GM19035 (cell line): ENCODE measurements around the gene LILRA1.
"Not testable (repeated sequence)": the region's sequence is repeated elsewhere in the genome, so short reads cannot be mapped to it uniquely, and the experiment has no call there.

Experiments
- ATAC-seq: cut with Tn5 transposase; IDR thresholded peaks from one replicate; pipeline ENCODE4 v1.9.1; 2021; ENCODE audit not compliant: unreplicated experiment

The LILRA1 gene

DNA sequence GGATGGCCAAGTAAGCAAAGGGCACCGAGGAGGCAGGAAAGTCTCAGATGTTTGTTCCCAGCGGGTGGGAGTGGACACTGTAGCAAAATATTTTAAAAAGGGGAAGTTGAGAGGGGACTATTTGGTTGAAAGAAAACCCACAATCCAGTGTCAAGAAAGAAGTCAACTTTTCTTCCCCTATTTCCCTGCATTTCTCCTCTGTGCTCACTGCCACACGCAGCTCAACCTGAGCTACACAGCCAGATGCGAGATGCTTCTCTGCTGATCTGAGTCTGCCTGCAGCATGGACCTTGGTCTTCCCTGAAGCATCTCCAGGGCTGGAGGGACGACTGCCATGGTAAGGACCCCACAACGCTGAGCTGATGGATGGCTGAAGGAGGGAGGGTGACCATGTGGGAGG is at the start of gene LILRA1:
Gene LILRA1 (plus strand): TSS at position 188 of the 400 bp plus-strand sequence. CDS start 613 bp downstream, outside the sequence.
- ATAC-seq = not testable (repeated sequence)

- no peak for ATAC-seq
Measured at GRCh38 chr19:54548806-54549205, 44.6 kb upstream of the LILRA1 start.

DNA sequence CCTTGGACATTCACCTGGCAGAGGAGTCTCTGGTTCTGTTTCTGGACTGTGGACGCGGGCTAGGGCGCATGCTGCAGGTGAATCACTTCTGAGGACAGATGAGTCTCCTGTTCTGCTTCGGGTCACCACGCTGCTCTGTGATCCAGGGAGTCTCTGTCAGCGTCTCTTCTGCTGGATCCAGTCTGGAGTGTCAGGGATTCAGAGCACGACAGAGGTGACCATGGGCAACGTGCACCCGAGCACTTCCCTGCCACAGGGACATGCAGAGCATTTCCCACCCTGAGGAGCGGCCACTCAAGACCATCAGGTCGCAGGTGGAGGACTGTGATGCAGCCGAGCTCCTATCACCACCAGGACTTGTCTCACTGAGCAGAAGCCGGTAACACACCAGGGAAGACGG is 44.2 kb upstream of the LILRA1 start:
- no peak for ATAC-seq

DNA sequence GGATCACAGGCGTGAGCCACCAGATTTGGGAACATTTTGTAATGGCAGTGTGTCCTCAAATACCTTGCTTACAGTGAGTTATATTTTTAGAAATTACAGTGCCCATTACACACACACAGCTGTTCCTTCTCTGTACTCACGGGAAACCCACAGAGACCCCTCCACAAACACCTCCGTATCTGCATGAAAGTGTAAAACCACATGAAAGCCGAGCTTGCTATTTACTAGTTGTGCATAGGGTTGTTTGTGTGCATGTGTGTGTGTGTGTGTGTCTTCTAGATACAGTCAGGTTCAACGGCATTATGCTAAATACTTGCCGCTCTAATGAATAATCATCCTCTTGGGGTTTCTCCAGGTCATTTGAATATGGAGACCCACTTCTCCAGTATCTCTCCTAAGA is 42.1 kb upstream of the LILRA1 start:
- ATAC-seq = no peak

GRCh38 chr19:54551950-54552912 is 41.2 kb upstream of the LILRA1 start:
- no peak for ATAC-seq

DNA sequence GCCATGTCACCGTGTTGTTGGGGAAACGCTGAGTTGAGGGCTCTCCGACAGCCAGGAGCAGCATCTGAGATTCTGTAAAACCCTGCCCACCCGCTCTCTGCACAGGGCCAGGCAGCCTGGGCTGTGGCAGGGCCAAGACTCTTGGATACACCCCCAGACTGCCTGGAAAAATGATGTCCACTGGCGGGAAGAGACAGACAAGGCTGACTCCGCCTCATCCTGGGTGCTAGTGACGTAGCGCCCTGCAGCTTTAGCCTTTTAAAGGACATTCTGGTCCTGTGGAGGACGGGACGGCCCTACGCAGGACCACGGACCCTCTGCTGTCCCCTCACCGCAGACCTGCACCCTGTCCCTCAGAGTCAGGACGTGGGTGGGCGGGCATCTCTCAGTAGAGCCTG is 40.5 kb upstream of the LILRA1 start:
- no peak for ATAC-seq

DNA sequence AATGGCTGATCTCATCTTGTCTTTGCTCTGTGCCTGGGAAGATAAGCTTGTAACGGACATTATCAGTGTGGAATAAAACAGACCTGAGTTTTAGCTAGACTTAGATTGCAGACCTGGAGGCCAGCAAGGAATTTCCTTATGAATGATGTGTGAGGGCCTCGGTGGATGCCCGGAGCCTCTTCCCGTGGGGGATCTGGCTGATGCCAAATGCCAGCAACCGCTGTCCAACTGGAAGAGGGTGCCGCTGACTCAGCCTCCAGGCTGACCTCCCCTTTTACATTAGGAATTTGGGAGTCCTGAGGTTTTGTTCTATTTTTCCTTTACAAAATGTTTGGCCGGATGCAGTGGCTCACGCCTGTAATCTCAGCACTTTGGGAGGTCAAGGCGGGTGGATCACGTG is 39.4 kb upstream of the LILRA1 start:
- no peak for ATAC-seq

DNA sequence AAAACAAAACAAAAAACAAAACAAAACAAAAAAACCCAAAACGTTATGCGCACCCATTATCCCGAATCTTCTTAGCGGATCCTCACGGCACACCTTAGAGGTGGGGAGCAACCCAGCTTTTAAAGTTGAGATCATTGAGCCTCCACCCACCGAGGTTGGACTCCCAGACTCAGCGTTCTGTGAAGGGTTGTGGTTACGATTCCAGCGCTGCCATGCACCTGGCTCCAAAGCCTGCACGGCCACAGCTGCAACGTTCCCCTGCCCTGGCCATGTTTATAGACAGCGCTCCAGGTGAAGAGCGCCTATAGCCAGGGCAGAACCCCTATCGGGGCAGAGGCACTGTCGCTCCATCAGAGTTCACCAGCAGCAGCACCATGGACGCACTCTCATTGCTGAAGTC is 38.5 kb upstream of the LILRA1 start:
- ATAC-seq = no peak

- ATAC-seq = no peak
Measured at GRCh38 chr19:54556194-54556593, 37.2 kb upstream of the LILRA1 start.

DNA sequence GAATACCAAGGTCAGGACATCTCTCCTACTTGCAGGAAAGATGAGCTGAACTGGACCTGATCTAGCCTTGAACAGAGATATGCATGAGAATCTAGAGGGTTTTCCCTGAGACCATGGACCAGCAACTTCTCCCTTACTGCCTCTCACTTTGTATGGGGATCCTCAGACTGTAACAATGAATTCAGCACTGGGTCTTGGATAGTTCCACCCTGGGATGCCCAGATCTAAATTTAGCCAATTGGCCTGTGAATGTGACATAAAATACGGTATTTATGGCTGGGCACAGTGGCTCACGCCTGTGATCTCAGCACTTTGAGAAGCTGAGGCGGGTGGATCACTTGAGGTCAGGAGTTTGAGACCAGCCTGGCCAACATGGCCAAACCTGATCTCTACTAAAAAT is 35.1 kb upstream of the LILRA1 start:
- ATAC-seq = no peak

GRCh38 chr19:54560881-54561385 is 32.5 kb upstream of the LILRA1 start:
- ATAC-seq = no peak

DNA sequence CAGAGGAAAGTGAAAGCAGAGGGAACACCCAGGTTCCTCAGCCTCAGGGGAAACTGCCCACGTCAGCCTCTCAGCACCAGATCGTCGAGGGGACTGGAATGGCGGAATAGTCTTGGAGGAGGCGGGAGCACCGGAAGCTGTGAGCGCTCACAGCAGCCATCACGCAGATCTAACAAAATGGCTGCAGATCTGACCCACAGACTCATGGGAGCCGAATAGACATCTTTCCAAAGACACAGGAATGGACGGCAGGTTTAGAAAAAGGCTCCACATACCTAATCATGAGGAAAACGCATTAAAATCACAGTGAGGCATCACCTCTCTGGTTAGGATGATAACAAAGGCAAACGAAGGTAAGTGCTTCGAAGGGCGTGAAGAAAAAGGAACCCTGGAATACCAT is 31.6 kb upstream of the LILRA1 start:
- ATAC-seq = no peak

DNA sequence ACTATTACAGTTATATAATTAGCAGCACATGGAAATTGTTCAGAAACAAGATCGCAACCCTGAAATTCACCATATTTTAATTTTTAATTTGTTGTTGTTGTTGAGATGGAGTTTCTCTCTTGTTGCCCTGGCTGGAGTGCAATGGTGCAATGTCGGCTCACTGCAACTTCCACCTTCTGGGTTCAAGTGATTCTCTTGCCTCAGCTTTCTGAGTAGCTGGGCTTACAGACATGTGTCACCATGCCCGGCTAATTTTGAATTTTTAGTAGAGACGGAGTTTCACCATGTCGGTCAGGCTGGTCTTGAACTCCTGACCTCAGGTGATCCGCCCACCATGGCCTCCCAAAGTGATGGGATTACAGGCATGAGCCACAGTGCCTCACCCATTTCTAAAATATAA is 30.2 kb upstream of the LILRA1 start:
- not testable (repeated sequence) for ATAC-seq

GRCh38 chr19:54570316-54570715 is 23.1 kb upstream of the LILRA1 start:
- ATAC-seq = no peak

GRCh38 chr19:54571715-54572615 is 21.5 kb upstream of the LILRA1 start:
- not testable (repeated sequence) for ATAC-seq

DNA sequence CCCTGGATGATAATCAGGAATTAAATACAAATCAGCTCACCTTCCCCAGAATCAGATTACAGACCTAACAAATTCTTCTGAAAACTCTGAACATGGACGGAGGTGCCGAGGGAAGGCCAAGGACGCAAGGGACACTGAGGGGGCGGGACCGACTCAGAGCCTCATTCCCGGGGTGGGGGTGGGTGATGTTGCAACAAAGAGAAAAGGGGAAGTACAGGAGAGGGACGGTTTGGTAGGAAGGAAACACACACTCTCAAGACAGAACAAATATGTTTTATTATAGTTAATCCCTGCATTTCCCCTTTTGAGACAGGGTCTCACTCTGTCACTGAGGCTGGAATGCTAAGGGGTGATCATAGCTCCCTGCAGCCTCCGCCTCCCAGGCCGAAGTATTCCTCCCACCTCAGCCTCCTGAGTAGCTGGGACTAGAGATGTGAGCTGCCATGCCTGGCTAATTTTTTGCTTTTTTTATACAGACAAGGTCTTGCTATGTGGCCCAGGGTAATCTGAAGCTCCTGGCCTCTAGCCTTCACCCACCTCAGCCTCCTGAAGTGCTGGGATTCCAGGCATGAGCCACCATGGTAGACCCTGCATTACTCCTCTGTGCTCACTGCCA is 20.6 kb upstream of the LILRA1 start:
- ATAC-seq = no peak

DNA sequence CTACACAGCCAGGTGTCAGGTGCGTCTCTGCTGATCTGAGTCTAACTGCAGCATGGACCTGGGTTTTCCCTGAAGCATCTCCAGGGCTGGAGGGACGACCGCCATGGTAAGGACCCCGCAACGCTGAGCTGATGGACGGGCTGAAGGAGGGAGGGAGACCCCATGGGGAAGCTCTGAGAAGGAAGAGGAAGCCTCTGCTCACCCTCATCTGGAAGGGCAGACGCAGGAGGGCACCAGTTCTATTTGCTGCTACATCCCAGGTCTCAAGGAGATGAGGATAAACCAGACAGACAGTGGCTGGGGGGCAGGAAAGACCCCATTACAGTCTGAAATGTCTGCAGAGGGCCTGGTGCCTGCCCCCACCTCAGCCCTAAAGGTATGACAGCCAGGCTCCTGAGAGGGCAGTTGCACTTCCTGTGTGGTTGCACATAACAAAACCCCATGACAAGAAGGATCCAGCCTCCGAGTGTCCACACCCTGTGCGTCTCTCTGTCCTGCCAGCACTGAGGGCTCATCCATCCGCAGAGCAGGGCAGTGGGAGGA is 20.0 kb upstream of the LILRA1 start, which contains the start of gene LILRA2:
Gene LILRA2 (plus strand): TSS at position 461 of the 543 bp plus-strand sequence. CDS start 89 bp downstream, outside the sequence.
- no peak for ATAC-seq

- ATAC-seq = no peak
Measured at GRCh38 chr19:54574051-54574450, 19.4 kb upstream of the LILRA1 start.

DNA sequence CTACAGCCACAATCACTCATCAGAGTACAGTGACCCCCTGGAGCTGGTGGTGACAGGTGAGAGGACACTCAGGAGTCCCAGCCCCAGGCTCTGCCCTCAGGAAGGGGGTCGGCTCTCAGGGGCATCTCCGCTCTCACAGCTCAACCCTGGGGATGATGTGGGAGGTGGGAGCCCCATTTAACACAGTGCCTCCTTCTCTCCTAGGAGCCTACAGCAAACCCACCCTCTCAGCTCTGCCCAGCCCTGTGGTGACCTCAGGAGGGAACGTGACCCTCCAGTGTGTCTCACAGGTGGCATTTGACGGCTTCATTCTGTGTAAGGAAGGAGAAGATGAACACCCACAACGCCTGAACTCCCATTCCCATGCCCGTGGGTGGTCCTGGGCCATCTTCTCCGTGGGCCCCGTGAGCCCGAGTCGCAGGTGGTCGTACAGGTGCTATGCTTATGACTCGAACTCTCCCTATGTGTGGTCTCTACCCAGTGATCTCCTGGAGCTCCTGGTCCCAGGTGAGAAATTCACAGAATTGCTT is 18.8 kb upstream of the LILRA1 start:
- ATAC-seq = no peak

DNA sequence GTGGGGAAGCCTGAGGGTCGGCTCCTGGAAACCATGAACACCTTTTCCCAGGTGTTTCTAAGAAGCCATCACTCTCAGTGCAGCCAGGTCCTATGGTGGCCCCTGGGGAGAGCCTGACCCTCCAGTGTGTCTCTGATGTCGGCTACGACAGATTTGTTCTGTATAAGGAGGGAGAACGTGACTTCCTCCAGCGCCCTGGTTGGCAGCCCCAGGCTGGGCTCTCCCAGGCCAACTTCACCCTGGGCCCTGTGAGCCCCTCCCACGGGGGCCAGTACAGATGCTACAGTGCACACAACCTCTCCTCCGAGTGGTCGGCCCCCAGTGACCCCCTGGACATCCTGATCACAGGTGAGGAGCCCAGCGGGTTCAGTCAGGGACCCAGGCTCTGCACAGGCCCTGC is 18.2 kb upstream of the LILRA1 start:
- ATAC-seq = not testable (repeated sequence)
